HepG2 (cell line): ENCODE results near the gene AGK. TPM values are rescaled to one million over a fixed set of nuclear protein-coding genes. Genes with fewer than 3 reads are reported as not detected.

ENCODE experiments used
- ATAC-seq: fragments of 200-7000 bp; cut with Tn5 transposase; 3 replicates; pipeline ENCODE4 v1.9.1; 2020; ENCODE audit warnings: mild to moderate bottlenecking, moderate library complexity
- BruUV-seq: library from RNA; stranded (reverse); fragments of 400-500 nt; replicated peaks from 2 replicates; lab custom pipeline; 2021; lab: Mats Ljungman, UMichigan
- CTCF ChIA-PET: fragments of 300-600 bp; formaldehyde crosslinking; extraction: SDS; loops from one replicate; lab custom pipeline; 2021; ENCODE audit warnings: low total read pairs, inconsistent platforms, low intra/inter-chr PET ratio; lab: Yijun Ruan, JAX
- POLR2A ChIA-PET: fragments of 350-600 bp; sonication (Branson Sonifier 250); formaldehyde crosslinking; loops from one replicate; lab custom pipeline; 2020; ENCODE audit warnings: antibody characterized with exemption, inconsistent platforms; lab: Yijun Ruan, JAX
- DNase-seq: peaks from one replicate; pipeline ENCODE4 v3.0.0-alpha.2; 2015; ENCODE audit warnings: low spot score
- FAIRE-seq: peaks from 3 replicates; lab custom pipeline; 2011; peaks lifted over from hg19 to GRCh38; lab: Jason Lieb, UNC
- H2AFZ ChIP-seq: one replicate; pipeline ENCODE4 v1.6.1; 2011; ENCODE audit warnings: low read length, inconsistent platforms
- H3K27ac ChIP-seq: fragments of 300-600 bp; 3 replicates; pipeline ENCODE4 v1.8.0; 2011; ENCODE audit warnings: mixed run types, mild to moderate bottlenecking, mixed read lengths, low read length, inconsistent platforms; ENCODE audit not compliant: insufficient read depth; ENCODE audit errors: extremely low read length
- H3K27me3 ChIP-seq, 2 experiments: fragments of 200-600 bp in 1 of 2; 2 replicates in 1 of 2; 3 replicates in 1 of 2; pipeline versions ENCODE4 v1.6.0 to v1.8.0; 2011; ENCODE audit warnings: low read length in 2 of 2, mild to moderate bottlenecking in 2 of 2, moderate library complexity in 2 of 2, inconsistent platforms in 1 of 2; ENCODE audit not compliant: insufficient read depth in 2 of 2, control insufficient read depth in 1 of 2
- H3K36me3 ChIP-seq, 2 experiments: fragments of 200-600 bp in 1 of 2; replicated peaks in 1 of 2; 2 replicates in 1 of 2; 3 replicates in 1 of 2; pipeline versions ENCODE4 v1.5.1 to v1.8.0; 2011; ENCODE audit warnings: low read length in 2 of 2, inconsistent platforms in 1 of 2; ENCODE audit not compliant: insufficient read depth in 2 of 2, control insufficient read depth in 1 of 2
- H3K4me1 ChIP-seq: 2 replicates; pipeline ENCODE4 v1.5.1; 2012; ENCODE audit warnings: low read length, inconsistent platforms; ENCODE audit not compliant: insufficient read depth
- H3K4me2 ChIP-seq: 2 replicates; pipeline ENCODE4 v1.6.0; 2011; ENCODE audit warnings: low read depth, low read length, inconsistent platforms
- H3K4me3 ChIP-seq, 3 experiments: fragments of 200-600 bp in 1 of 3; sonication (generic), shearing (Covaris generic) in 1 of 3; replicated peaks in 1 of 3; 2 replicates each; pipeline ENCODE4 v1.5.1; 2011 to 2016; ENCODE audit warnings: low read length in 3 of 3, inconsistent platforms in 2 of 3, low read depth in 2 of 3, mild to moderate bottlenecking in 2 of 3, control low read depth in 1 of 3, mixed read lengths in 1 of 3; ENCODE audit not compliant: insufficient read depth in 1 of 3
- H3K79me2 ChIP-seq: one replicate; pipeline ENCODE4 v1.6.1; 2011; ENCODE audit warnings: low read length, inconsistent platforms; ENCODE audit not compliant: insufficient read depth
- H3K9ac ChIP-seq: 2 replicates; pipeline ENCODE4 v1.6.0; 2011; ENCODE audit warnings: mild to moderate bottlenecking, low read depth, low read length, inconsistent platforms; ENCODE audit not compliant: insufficient read depth
- H3K9me3 ChIP-seq: 2 replicates; pipeline ENCODE4 v1.5.1; 2012; ENCODE audit warnings: mild to moderate bottlenecking, low read length
- H4K20me1 ChIP-seq: 2 replicates; pipeline ENCODE4 v1.6.0; 2011; ENCODE audit warnings: inconsistent platforms, mild to moderate bottlenecking, low read length, moderate library complexity; ENCODE audit not compliant: insufficient read depth
- HMGXB3 ChIP-seq: sonication (generic); formaldehyde crosslinking; IDR thresholded peaks from 2 replicates; pipeline ENCODE4 v1.4.0; 2020; ENCODE audit warnings: missing genetic modification reagents, borderline replicate concordance
- KLF15 ChIP-seq: sonication (generic); formaldehyde crosslinking; IDR thresholded peaks from 2 replicates; pipeline ENCODE4 v1.8.1; 2023; ENCODE audit warnings: borderline replicate concordance, mild to moderate bottlenecking, inconsistent platforms, missing genetic modification reagents, mixed read lengths
- NFIC ChIP-seq: IDR thresholded peaks from 2 replicates; pipeline ENCODE4 v1.6.1; 2012; ENCODE audit warnings: mild to moderate bottlenecking, low read length, inconsistent platforms
- ZNF280B ChIP-seq: sonication (generic); formaldehyde crosslinking; IDR thresholded peaks from 2 replicates; pipeline ENCODE4 v1.5.0; 2020; ENCODE audit warnings: missing genetic modification reagents, mild to moderate bottlenecking, borderline replicate concordance
- ZNF30 ChIP-seq: sonication (generic); formaldehyde crosslinking; IDR thresholded peaks from 2 replicates; pipeline ENCODE4 v1.5.0; 2020; ENCODE audit warnings: mild to moderate bottlenecking, missing genetic modification reagents
- ZNF580 ChIP-seq: IDR thresholded peaks from 2 replicates; pipeline ENCODE4 v1.6.1; 2016; ENCODE audit warnings: low read depth, borderline replicate concordance
- ZNF605 ChIP-seq: sonication (generic); formaldehyde crosslinking; IDR thresholded peaks from 2 replicates; pipeline ENCODE4 v1.8.0; 2022; ENCODE audit warnings: mild to moderate bottlenecking, missing genetic modification reagents
- WGBS: methylation state at CpG from one replicate; pipeline ENCODE4 v1.1.6; 2017; ENCODE audit warnings: low lambda C conversion rate; 5-methylcytosine and 5-hydroxymethylcytosine counted together
- in situ Hi-C: cut with HindIII; loops from 2 replicates; pipeline ENCODE4 v1.10.0; 2017; ENCODE audit warnings: low pct_unique_long_range_greater_than_20kb; ENCODE audit not compliant: extremely low pct_ligation_motif_present
- intact Hi-C: fragments of 100-400 bp; cut with micrococcal nuclease; formaldehyde crosslinking; loops from one replicate; pipeline ENCODE4 v1.10.0; 2022; ENCODE audit not compliant: unreplicated experiment
- polyA plus RNA-seq, 8 experiments: library from polyadenylated mRNA; depleted of rRNA in 3 of 8; stranded (reverse) in 7 of 8; unstranded in 1 of 8; fragments of >200 nt; fragmentation: Illumina TruSeq in 4 of 8; extraction: Trizol in 4 of 8; gene quantifications; 2 replicates each; pipeline versions ENCODE4 v1.2.1 to v1.2.3, GENCODE V29; 2011 to 2016; ENCODE audit warnings: low read depth in 4 of 8, missing spikeins in 1 of 8, mixed read lengths in 1 of 8; ENCODE audit not compliant: insufficient read depth in 1 of 8
- total RNA-seq, 5 experiments: library from RNA; depleted of rRNA; stranded (reverse); fragments of >200 nt; fragmentation: Illumina TruSeq; extraction: Trizol; gene quantifications; 2 replicates each; pipeline ENCODE4 v1.2.3, GENCODE V29; 2016; ENCODE audit warnings: low read depth in 1 of 5

Gene AGK
- total and polyA plus RNA-seq, 2 of the 13 experiments (the other 11 are each of a cell fraction or from before 2014, with no cell fraction given): 23.7 to 30.1 TPM

- no TSS peak for BruUV-seq
- in situ Hi-C loops: no loop called here
- Histone ChIP-seq H3K4me3 (no peak overlapping the region), H3K79me2 (no peaks in the 10 kb centered on the region), H3K9ac (no peak overlapping the region), H3K4me2 (no peak overlapping the region)
- no peak for DNase-seq
- no peak for TF ChIP-seq ZNF280B (CRISPR knock-in tag)
- no peak for TF ChIP-seq HMGXB3
- TF ChIP-seq NFIC: no peak
- no peak for TF ChIP-seq KLF15 (CRISPR knock-in tag)
- TF ChIP-seq ZNF605 (CRISPR knock-in tag): no peak
- TF ChIP-seq ZNF580 (CRISPR knock-in tag): no peak
- TF ChIP-seq ZNF30 (CRISPR knock-in tag): no peak
- TF ChIP-seq, all 625 proteins: peak for 0
- ATAC-seq (no peak), FAIRE-seq (no peak)
- H4K20me1 ChIP-seq: no peaks in the 10 kb centered on the region
- peaks cover 15% of the 10 kb centered on the region for H3K4me1 ChIP-seq
- H3K9me3 ChIP-seq: no peaks in the 10 kb centered on the region
- ChIA-PET POLR2A (no interaction called here), CTCF (no interaction called here)
- no peak overlapping the region for H2AFZ ChIP-seq
- H3K27me3 ChIP-seq: no peaks in the 10 kb centered on the region
- over 99% methylated on average over 3 of the region's 3 CpGs for WGBS
- H3K36me3 ChIP-seq: peaks cover 1 to 4% of the 10 kb centered on the region in 2 experiments
- intact Hi-C loops: no loop called here
- no peak overlapping the region for H3K27ac ChIP-seq
These were observed 39.5 kb downstream of the AGK start for GRCh38 chr7:141590666-141591065.
